Frontal cortex (tissue), 4 donors: ENCODE data around the gene BUB3. TPM values are rescaled to one million over a fixed set of nuclear protein-coding genes. Genes with fewer than 3 reads are reported as not detected.

Source experiments
- DNase-seq, 2 donors: peaks; one replicate each; pipeline ENCODE4 v3.0.0; 2012; ENCODE audit warnings: low spot score in 2 of 2
- FAIRE-seq: peaks from 2 replicates; lab custom pipeline; 2012; peaks lifted over from hg19 to GRCh38; lab: Jason Lieb, UNC
- total RNA-seq: library from RNA; depleted of rRNA; stranded (reverse); fragments of >200 nt; gene quantifications from one replicate; pipeline ENCODE4 v1.2.3, GENCODE V29; 2014
- donor health status: control.
- donor health status: control.
- donor health status: control.

The BUB3 gene
- total RNA-seq, 1 donor from 2014 or later = 90.1 TPM

DNA sequence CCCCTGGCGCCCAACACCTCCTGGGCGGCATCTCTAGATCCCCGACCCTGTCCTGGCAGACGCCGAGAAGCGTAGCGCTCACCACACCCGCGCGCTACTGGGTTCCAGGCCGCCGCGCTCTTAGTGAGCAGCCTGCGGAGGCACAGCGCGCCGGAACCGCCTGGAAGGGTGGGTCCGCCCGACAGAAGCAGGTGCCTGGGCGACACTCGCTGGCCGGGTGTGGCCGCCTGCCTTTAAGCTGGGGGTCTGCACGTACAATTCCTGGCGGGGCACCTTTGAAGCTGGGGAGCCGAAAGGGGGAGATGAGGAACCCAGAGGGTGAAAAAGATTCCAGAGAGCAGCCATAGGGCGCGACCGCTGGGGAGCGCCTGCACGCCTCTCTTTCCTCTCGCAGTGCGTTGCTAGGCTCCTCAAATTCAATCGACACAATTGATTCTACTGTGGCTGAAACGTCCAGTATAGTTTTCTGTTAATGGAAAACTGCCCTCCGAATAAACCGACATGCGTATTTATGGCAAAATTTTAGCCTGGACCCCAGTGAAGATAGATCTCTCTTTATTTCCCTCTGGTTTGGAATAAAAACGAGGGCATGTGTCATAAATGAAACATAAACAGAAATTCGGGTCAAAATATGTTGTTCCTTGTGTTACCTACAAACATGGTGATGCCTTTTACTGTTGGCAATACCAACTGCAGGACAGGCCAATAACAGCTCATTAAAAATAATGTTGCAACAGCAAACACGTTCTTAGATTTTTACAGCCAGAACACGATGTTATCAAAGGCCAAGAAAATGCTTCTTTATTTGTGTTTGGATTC is 13.8 kb upstream of the BUB3 start:
- no peak for FAIRE-seq
- DNase-seq = no peak

DNA sequence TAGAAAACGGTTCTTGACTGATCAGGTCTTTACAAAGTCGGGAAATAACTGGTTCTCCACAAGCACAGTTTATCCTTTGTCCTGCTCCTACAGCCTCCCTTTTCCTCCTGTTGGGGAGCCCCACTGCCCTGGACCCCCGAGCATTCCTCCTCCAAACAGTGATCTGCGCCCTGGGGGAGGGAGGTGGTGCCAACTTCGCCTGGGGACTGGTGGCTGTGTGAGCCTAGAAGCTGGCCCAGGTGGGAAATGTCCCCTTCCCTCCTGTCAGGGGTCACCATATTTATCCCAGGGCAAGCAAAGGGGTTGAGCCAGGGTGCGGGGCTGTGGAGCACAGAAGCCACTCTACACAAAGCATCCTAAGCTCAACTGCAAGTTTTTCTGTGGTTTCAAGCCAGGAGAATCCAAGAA is 13.2 kb upstream of the BUB3 start:
- DNase-seq (no peak), FAIRE-seq (no peak)

DNA sequence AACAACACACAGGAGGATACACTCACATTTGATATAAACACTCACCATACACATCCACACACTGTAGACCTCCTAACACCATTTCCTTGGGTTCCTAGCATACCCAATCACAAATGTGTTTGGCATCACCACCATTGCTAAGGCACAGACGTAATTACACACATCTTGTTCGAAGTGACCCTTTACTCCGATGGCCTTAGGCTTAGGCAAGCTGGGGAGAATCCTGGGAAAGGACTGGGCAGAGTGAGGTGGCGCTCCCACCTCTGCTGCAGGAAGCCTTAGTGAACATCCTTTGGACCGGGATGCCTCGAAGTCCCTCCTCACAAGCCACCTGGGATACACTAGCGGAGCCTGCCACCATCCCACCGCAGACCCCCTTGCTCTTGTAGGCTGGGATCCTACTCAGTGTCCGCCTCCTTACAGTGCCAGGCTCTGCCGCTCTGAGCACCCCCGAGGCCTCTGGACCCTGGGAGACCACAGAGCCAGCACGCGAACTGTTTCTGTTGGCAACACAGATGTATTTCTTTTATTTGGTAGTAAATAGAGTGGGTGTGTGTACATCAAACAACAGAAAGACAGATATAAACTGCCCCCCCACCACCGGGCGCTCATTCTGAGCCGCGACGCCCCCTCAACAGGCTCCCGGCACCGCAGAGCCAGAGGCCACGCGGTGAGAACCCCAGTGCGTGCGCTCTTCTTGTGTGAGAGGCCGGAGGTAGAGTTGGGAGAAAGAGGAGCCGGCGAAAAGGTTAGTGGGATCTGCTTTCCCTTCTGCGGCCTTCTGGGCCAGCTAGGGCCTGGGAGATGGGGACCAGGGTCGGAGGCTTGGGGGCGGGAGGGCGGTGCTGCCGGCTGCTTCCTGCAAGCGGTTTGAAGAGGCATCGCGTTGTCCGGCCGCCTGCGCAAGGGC is 12.2 kb upstream of the BUB3 start:
- DNase-seq (no peak), FAIRE-seq (no peak)

DNA sequence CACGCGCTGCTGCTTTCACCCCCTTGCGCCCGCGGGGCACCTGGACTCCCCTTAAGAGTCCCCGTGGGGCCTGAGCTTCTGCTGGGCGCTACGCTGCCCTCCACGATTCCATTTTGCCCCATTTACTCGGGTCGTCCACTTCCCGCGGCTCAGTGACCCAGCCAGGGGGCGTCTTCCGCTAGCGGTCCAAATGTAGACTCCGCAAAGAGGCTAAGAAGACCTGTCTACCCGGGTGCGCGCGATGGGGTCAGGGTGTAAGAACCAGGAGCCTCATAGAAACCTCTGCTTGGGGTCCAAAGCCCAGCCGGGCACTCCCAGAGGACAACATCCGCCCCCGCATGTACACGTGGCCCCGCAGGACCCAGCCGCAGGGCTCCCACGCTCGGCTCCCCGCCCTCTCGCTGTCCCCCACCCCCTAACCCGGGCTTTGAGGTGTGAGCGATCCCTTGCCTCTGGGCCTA is 11.5 kb upstream of the BUB3 start:
- FAIRE-seq (no peak), DNase-seq (no peak)

DNA sequence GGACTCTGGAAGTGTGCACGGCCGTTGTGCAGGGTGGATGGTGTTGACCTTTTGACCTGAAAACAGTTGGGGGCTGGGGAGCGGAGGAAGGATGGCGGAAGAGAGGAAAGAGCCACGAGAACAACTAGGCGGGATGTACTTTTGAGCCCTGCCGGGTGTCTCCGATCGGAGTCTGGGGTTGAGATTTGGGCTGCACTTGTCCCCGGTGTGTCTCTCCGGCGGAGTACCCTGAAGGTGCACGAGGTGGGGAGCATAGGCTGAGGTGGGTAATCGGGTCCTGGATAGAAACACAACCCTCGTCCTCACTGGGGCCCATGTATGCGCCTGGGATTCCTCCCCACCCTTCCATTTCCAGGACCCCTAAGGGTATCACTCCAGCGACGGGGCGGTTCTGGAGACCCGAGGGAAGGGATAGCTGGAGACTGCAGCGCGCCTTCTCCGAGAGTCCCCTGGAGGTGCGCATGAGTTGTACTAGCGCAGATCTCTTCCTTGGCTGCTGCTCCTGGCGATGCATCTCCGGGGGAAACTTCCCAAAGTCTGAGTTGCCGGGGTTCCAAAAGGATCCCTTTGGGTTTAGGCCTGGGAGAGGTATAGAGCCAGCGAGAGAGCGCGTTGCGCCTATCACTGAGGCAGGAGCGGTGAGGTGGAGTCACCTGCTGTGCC is 10.9 kb upstream of the BUB3 start:
- FAIRE-seq = no peak
- DNase-seq = peak in 1 of 2 donors; percentile 40

DNA sequence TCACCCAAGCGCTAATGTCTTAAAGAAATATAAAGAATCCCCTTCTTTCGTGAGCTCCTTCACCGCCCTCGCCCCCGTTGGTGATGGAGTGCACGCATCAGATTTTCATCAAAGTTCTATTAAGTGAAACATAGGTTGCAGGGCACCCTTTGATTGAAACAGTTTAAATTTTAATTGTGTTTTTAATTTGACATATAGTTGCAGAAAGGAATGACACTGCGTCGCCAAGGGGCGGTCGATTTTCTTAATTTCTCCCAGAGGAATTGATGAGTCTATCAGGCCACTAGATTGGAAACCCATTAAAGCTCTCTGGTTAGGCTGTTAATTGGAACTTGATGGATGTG is 10.4 kb upstream of the BUB3 start:
- DNase-seq (no peak), FAIRE-seq (no peak)

DNA sequence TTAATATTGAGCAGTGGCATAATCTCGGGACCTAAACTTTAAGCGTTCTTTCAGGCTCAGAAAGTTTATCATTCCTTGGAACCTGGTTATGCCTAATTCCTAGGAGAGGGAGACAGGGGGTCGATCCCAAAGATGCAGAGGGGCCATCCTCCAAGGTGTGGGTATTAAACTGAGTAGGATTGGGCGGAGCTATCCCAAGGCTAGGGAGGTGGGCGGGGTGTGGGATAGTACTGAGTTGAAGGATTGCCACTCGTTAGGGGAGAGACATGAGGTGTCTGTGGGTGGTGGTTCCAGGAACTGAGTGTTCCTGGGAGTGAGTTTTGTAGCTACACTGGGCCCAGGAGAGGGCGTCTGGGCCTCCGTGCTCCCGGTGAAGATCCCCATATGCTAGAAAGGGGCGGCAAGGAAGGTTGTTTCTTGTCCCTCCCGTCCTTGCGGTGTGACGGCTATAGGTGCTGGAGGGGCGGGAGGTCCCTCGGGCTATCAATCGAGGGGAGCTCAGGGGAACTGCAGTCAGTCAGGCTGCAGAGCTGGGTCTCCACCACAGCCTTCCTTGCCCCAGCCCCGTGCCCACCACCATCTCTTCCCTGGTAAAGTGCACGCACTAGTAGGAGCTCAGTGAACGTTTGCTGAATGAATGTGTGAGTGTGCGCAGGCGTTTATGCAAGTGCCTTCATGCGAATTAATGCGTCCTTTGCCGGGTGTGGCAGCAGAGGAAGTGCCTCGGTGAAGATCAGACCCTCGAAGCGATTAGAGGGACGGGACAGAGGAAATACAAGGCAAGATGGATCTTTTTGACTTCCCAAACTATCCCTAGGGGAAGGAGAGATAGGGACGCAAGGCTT is 9.3 kb upstream of the BUB3 start:
- FAIRE-seq (no peak), DNase-seq (peak; percentile 33 to 52)

DNA sequence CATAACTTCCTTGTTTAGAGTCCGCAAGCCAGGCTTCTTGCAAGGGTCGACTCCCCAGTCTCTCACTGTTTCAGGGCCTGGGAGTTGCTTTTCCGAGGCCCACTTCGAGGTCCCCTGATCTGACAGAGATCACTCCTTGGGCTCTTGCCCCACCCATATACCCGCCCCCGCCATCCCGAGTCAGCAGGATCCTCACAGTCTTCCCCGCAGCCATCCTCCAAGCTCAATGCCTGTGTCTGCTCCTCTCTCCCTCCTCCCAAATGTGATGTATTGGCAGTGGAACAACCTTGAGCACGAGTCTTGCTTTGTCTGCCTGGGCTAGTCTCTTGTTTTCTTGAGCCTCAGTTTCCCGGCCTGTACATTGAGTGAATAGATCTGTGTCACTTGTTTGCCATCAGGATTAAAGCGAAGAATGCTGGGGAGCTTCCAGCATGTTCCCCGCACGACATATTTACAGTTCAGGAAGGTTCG is 8.6 kb upstream of the BUB3 start:
- DNase-seq (peak; percentile 19 to 35), FAIRE-seq (no peak)

DNA sequence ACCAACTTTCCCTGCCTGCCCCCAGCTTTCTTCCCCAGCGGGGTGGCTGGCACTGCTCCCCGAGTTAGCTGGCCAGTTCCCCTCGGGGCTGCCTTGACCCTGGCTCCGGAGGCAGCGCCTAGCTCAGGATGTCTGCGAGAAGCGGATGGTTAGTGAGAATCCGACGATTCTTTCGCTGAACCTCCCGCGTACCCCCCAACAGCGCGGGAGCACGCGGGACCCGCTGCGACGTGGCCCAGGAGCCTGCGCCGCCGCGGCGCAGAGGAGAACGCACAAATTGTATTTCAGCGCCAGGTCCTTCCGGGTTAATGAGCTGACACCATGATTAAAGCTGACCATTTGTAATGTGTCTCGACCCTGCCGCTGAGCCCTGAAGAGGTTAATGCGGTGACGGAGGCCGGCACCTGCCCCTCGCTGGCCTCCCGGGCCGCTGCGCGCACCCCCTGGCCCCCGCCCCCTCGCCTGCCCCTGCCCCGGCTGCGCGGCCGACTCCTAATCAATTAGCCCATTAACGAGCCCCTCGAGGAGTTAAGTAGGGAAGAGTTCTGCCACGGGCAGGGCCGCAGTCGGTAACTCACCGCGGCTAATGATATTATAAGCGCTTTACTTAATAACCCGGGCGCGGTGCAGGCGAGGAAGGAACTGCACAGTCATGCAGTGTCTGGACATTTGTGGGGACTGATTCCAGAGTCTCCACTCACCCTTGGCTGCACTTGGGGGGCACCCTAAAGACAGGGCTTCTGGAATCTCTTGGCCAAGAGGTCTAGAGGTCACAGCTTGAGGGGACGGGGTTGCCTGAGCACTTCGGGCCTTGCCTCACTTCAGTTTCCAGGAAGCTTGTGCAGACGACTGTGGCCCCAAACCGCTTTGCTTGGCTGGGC is 7.9 kb upstream of the BUB3 start:
- peak; percentile 12 to 38 for DNase-seq
- no peak for FAIRE-seq

DNA sequence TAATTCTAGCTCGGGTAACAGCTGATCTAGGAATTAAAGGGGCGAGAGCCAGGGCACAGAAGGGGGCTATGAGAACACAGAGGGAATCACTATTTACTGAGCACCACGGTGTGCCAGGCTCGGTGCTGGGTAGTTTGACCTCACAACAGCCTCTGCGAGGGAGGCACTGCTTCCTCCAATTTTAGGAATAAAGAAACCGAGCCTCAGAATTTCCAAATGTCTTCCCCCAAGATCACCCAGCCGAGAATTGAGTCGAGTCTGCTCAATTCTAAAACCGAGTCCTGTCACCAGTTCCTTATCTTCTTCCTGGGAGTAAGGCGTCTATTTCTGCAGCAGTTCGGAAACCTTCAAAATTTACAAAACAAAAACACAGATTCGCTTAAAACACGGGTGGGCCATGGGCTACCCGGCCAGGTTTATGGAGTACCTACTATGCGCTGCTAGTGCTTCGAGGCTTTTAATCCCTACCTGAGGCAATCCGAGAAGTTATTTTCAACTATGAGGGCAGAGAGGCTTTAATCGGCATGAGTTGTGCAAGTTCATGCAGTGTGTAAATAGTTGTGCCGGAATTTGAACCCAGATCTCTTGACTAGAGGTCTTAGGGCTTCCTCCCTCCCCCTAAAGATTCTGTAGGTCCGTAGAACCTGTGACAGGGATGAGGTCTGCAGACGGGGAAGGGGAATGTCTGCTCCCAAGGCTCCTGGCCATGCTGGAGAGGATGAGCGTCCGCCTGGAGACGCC is 7.1 kb upstream of the BUB3 start:
- DNase-seq = peak; percentile 20 to 31
- no peak for FAIRE-seq

DNA sequence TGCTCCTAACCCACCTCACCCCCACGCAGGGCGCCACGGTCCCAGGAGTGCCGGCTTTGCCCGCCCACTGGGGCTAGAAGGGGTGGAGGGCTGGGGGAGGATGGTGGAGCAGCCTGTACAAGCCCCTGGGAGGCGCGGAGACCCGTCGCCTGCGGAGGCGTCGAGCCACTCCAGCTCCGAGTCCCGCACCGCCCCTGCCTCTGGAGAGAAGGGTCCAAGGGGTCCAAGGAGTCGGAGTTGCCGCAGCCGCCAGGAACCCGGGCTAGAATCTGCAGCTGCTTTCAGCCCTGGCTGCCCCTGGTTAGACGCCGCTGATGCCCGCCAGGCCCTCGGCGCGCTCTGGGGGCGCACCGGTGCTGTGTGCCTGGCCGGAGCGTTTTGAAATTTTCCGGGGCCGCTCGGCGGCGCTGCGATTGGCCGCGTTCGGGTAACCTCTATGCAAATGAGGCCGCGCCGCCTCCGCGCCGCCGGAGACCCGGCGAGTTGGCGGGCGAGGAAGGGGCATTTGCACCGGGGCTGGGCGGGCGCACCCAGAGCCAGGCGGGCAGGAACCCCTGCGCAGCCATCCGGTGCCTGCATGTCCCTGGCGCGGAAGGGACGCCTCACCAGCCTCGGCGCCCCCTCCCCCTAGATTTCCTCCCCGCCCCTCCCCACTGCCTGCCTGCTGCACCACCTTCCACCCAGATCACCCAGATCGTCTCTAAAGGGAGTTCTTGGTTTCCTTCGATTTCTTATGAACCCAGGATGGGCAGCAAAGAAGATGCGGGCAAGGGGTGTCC is 6.4 kb upstream of the BUB3 start, which contains the start of gene HMX2:
TSS of gene HMX2 (plus strand) at position 502 of the 779 bp plus-strand sequence. CDS start at position 745, 243 bp downstream.
- DNase-seq = peak; percentile 12 to 30
- no peak for FAIRE-seq

DNA sequence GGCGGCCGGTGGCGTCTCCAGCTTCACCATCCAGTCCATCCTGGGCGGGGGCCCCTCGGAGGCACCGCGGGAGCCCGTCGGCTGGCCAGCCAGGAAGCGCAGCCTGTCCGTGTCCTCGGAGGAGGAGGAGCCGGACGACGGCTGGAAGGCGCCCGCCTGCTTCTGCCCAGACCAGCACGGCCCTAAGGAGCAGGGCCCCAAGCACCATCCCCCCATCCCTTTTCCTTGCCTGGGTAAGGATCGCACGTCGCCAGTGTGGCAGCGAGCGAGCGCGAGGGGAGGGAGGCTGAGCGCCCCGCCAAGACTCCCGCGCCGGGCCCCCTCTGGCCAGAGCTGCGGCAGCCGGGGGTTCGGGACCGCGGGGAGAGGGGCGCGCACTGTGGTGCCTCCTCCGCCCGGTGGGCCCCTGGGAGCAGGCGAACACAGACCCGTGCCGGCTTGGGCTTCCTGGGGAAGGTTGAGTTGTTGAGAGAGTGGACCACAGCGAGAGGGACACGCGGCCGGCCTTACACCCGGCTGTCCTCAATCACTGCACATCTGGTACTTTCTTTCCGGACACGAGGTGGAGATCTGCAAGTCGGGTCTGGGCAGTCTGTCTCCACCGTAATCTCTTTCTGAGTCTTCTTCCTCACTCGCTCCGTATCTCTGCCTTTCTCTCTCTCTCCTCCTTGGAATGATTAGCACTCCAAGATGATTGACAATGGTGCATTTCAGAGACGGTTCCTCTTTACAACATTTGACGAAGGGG is 5.6 kb upstream of the BUB3 start:
- peak; percentile 18 to 38 for DNase-seq
- FAIRE-seq = no peak

DNA sequence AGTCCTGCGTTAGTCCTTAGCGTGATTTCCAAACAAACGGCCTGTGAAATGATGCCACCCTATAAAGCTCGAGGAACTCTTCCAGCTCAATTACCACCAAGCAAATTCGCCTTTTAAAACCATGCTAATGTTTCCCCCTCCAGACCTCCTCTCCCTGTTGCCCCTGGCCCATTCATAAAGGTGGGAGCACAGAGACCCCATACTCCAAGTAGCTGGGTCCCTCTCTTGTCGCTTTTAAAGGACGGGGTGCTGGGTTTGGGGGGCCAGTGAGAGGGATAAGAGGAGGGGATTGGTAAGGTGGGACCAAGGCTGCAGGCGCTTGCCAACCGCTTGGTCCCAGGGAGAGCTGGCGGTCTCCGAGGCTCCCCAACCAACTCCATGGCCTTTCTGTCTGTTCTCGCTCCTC is 5.0 kb upstream of the BUB3 start:
- no peak for FAIRE-seq

DNA sequence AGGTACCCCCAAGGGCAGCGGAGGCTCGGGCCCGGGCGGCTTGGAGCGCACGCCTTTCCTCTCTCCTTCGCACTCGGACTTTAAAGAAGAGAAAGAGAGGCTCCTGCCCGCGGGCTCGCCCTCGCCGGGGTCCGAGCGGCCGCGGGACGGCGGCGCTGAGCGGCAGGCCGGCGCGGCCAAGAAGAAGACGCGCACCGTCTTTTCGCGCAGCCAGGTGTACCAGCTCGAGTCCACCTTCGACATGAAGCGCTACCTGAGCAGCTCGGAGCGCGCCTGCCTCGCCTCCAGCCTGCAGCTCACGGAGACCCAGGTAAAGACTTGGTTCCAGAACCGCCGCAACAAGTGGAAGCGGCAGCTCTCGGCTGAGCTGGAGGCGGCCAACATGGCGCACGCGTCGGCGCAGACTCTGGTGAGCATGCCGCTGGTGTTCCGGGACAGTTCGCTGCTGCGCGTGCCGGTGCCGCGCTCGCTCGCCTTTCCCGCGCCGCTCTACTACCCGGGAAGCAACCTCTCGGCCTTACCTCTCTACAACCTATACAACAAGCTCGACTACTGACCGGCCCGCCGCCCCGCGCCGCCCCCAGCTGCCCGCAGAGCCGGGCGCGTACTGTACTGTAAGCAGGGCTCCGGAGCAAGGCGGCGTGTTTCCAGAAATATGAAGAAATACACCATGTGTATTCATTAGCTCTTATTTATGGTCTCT is 4.5 kb upstream of the BUB3 start:
- peak; percentile 22 to 34 for DNase-seq

More for the DNA sequence above, 5.0 kb upstream of the BUB3 start:
- DNase-seq = peak; percentile 18 to 34

DNA sequence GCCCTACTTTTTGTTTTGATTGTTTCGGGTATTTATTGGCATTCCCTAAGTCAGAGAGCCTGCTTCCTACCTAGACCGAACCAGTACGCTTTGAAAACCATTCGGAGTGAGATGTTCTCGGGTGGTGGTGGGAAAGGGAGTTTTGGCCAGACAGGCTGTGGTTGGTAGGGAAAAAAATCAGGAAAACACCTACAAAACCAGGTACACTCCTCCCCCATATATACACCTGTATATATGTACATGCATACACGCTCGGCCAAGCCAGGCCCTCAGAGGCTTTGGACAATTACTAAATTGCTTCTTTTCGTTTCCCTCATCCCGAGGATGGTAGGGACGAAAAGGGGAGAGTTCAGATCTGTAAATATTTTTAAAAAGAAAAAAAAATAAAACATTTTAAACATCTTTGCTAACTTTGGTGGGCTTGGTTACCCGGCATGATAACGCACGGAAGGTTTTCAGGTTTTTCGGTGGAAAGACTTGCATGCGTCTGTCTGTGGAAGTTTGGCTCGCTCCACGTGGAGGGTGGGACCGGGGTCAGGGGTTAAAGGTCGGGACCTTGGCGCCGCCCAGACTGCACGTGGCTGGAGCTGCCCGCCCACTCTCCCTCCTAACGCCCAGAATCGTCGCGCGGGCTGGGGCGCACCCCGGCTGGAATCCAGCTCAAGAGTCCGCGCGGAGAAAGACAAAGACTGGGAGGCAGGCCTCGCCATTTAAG is 3.8 kb upstream of the BUB3 start:
- DNase-seq = peak; percentile 11 to 25
- FAIRE-seq = no peak

More for the DNA sequence above, 4.5 kb upstream of the BUB3 start:
- FAIRE-seq = no peak
